Measurements from ENCODE around the gene HSPG2. TPM values are rescaled to one million over a fixed set of nuclear protein-coding genes. Genes with fewer than 3 reads are reported as not detected.

Gene HSPG2
- total and polyA plus RNA-seq, 2 of the 13 experiments (the other 11 are each of a cell fraction or from before 2014, with no cell fraction given), result 9.1 to 13.1 TPM

GRCh38 chr1:21956720-21957552, 19.8 kb upstream of the HSPG2 start (continued):
- 0 out of 2 replicates have a peak, but pooled peaks have one; percentile 49 for TF ChIP-seq MTERF4 (CRISPR knock-in tag; IDR thresholded peaks at IDR 0.05)
- no peak for TF ChIP-seq PAWR (CRISPR knock-in tag; IDR thresholded peaks at IDR 0.05; ENCODE audit: borderline replicate concordance)
- 0 out of 2 replicates have a peak, but pooled peaks have one; percentile 69 for TF ChIP-seq ZBTB34 (CRISPR knock-in tag; IDR thresholded peaks at IDR 0.05)
- TF ChIP-seq NR2F6 (IDR thresholded peaks at IDR 0.05), result no peak
- 0 out of 2 replicates have a peak, but pooled peaks have one; percentile 7 for TF ChIP-seq NR2F6 (CRISPR knock-in tag; IDR thresholded peaks at IDR 0.05)
- peak; percentile 70 for TF ChIP-seq FOSL2 (CRISPR knock-in tag; IDR thresholded peaks at IDR 0.05)
- no peak for TF ChIP-seq AHR (CRISPR knock-in tag; IDR thresholded peaks at IDR 0.05)
- TF ChIP-seq AGO1 (IDR thresholded peaks at IDR 0.05; ENCODE audit: low read depth, low read length, poor library complexity, severe bottlenecking), result no peak
- TF ChIP-seq CSRNP1 (CRISPR knock-in tag; IDR thresholded peaks at IDR 0.05), result 0 out of 2 replicates have a peak, but pooled peaks have one; percentile 77
- peak; percentile 35; the same call in 1 of the 2 replicates for TF ChIP-seq ELF1 (CRISPR knock-in tag; IDR thresholded peaks at IDR 0.05)
- no peak for TF ChIP-seq MLLT10 (CRISPR knock-in tag; IDR thresholded peaks at IDR 0.05)
- TF ChIP-seq NCOA2 (CRISPR knock-in tag; IDR thresholded peaks at IDR 0.05), result no peak
- no peak for TF ChIP-seq SKIL (CRISPR knock-in tag; IDR thresholded peaks at IDR 0.05; ENCODE audit: borderline replicate concordance)
- TF ChIP-seq CHD4 (IDR thresholded peaks at IDR 0.05; ENCODE audit: borderline replicate concordance, low read length), result no peak
- no peak for TF ChIP-seq ZGPAT (CRISPR knock-in tag; IDR thresholded peaks at IDR 0.05)
- TF ChIP-seq LCORL (IDR thresholded peaks at IDR 0.05), result no peak
- peak; percentile 34; the same call in 1 of the 2 replicates for TF ChIP-seq LCORL (CRISPR knock-in tag; IDR thresholded peaks at IDR 0.05)
- no peak for TF ChIP-seq YEATS4 (CRISPR knock-in tag; IDR thresholded peaks at IDR 0.05; ENCODE audit: borderline replicate concordance)
- no peak for TF ChIP-seq ZBTB20 (CRISPR knock-in tag; IDR thresholded peaks at IDR 0.05; ENCODE audit: borderline replicate concordance, low read depth)
- no peak for TF ChIP-seq SNRNP70 (IDR thresholded peaks at IDR 0.05; ENCODE audit: low read depth, low read length)
- no peak for TF ChIP-seq ZNF451 (CRISPR knock-in tag; IDR thresholded peaks at IDR 0.05)
- no peak for TF ChIP-seq GATA4 (IDR thresholded peaks at IDR 0.05; ENCODE audit: borderline replicate concordance, low read depth)
